Activated CD8-positive, alpha-beta T cell treated with anti-CD3 and anti-CD28 coated beads for 36 hours (primary cell): ENCODE measurements around the gene RASL11A. TPM values are rescaled to one million over a fixed set of nuclear protein-coding genes. Genes with fewer than 3 reads are reported as not detected.

Source experiments
- ATAC-seq: fragments of 200-7000 bp; cut with Tn5 transposase; one replicate; pipeline ENCODE4 v1.10.0; 2021; ENCODE audit warnings: mild to moderate bottlenecking, moderate library complexity
- CTCF ChIA-PET: fragments of 350-600 bp; sonication (Branson Sonifier 250); formaldehyde crosslinking; loops from one replicate; lab custom pipeline; 2021; ENCODE audit warnings: antibody characterized with exemption; lab: Charles Lee
- POLR2A ChIA-PET: fragments of 350-600 bp; sonication (Branson Sonifier 250); formaldehyde crosslinking; loops from one replicate; lab custom pipeline; 2021; ENCODE audit warnings: antibody characterized with exemption; lab: Charles Lee
- DNase-seq: peaks from one replicate; pipeline ENCODE4 v3.0.0-alpha.2; 2020
- H3K27ac Mint-ChIP-seq: one replicate; pipeline ENCODE4 v1.8.0; 2021; ENCODE audit warnings: mild to moderate bottlenecking, mixed read lengths
- H3K27me3 Mint-ChIP-seq: one replicate; pipeline ENCODE4 v1.8.0; 2021; ENCODE audit warnings: mixed read lengths
- H3K36me3 Mint-ChIP-seq: one replicate; pipeline ENCODE4 v1.8.0; 2021; ENCODE audit warnings: low read depth, mixed read lengths
- H3K4me1 Mint-ChIP-seq: one replicate; pipeline ENCODE4 v1.8.0; 2021; ENCODE audit warnings: low read depth, mixed read lengths
- H3K4me3 Mint-ChIP-seq: one replicate; pipeline ENCODE4 v1.8.0; 2021; ENCODE audit warnings: mild to moderate bottlenecking, moderate library complexity, mixed read lengths
- H3K9me3 Mint-ChIP-seq: one replicate; pipeline ENCODE4 v1.8.0; 2021; ENCODE audit warnings: mixed read lengths
- intact Hi-C: fragments of 100-400 bp; cut with micrococcal nuclease; formaldehyde crosslinking; loops from one replicate; pipeline ENCODE4 v1.10.0; 2022
- total RNA-seq, 2 experiments: library from RNA; stranded (reverse); gene quantifications; one replicate each; pipeline ENCODE4 v1.2.3, GENCODE V29; 2021
- TF ChIP-seq, protein P1 (sequence below): fragments of 200-600 bp; IDR thresholded peaks from one replicate; pipeline ENCODE4 v1.8.0; 2022; ENCODE audit warnings: antibody characterized with exemption, mild to moderate bottlenecking

RASL11A gene
- total RNA-seq, 2 experiments from 2014 or later: 2.7 to 3.1 TPM

DNA sequence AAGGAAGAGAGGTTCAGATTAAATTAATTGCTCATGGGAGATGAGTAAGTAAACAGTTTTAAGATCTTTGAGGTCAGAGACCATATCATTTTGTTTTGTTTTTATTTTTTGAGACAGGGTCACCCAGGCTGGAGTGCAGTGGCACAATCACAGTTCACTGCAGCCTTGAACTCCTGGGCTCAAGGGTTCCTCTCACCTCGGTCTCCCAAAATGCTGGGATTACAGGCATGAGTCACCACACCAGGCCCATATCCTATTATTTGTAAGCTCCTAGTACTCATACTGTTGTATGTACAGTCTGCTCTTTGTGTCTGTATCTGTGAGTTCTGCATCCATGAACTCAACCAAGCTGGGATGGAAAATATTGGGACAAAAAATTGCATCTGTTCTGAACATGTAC lies 6.0 kb upstream of the RASL11A start:
- Mint-ChIP-seq H3K4me3 (no peak overlapping the region), H3K9me3 (no peaks in the 10 kb centered on the region), H3K27ac (peak overlapping the region; percentile 11), H3K4me1 (peaks cover 40% of the 10 kb centered on the region), H3K27me3 (no peaks in the 10 kb centered on the region), H3K36me3 (peaks cover 22% of the 10 kb centered on the region)
- DNase-seq (no peak), ATAC-seq (no peak)
- TF ChIP-seq, protein P1, sequence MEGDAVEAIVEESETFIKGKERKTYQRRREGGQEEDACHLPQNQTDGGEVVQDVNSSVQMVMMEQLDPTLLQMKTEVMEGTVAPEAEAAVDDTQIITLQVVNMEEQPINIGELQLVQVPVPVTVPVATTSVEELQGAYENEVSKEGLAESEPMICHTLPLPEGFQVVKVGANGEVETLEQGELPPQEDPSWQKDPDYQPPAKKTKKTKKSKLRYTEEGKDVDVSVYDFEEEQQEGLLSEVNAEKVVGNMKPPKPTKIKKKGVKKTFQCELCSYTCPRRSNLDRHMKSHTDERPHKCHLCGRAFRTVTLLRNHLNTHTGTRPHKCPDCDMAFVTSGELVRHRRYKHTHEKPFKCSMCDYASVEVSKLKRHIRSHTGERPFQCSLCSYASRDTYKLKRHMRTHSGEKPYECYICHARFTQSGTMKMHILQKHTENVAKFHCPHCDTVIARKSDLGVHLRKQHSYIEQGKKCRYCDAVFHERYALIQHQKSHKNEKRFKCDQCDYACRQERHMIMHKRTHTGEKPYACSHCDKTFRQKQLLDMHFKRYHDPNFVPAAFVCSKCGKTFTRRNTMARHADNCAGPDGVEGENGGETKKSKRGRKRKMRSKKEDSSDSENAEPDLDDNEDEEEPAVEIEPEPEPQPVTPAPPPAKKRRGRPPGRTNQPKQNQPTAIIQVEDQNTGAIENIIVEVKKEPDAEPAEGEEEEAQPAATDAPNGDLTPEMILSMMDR: no peak
- ChIA-PET POLR2A (interaction anchor here (1.6 to 8.9 kb wide), 2 partner anchors 8 to 12 kb away, joined by 3 to 93 read pairs; no protein-coding TSS in a partner anchor), CTCF (interaction anchor here (0.9 to 1.0 kb wide), 2 partner anchors 34 to 279 kb away, joined by 3 read pairs; no protein-coding TSS in a partner anchor)
- intact Hi-C loops: loop anchor here (5.0 kb wide), 1 partner anchor 83 kb away; no protein-coding TSS in a partner anchor

DNA sequence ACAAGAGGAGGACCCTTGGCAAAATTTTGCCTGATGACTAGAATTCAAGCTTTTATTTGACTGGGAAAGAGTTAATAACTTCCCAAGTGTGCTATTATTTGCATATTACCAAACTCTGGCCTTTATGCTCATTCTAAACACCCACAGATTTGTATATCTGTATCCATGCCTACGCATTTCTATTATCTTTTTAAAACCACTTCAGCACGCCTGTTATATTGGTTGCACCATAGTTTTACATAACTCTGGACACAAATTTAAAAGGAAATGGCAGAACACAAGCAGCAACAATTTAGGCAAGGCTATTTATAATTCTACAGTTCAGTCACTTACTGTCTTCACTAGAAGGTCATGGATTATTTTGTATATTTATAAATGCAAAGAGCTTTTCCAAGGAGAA lies 3.7 kb upstream of the RASL11A start:
- Mint-ChIP-seq H3K27me3 (no peaks in the 10 kb centered on the region), H3K9me3 (no peaks in the 10 kb centered on the region), H3K4me1 (peaks cover 24% of the 10 kb centered on the region), H3K27ac (no peak overlapping the region), H3K36me3 (peaks cover 7% of the 10 kb centered on the region), H3K4me3 (no peak overlapping the region)
- ATAC-seq (no peak), DNase-seq (no peak)
- CTCF ChIA-PET: interaction anchor here (1.0 to 2.5 kb wide), 4 partner anchors 10 to 95 kb away, joined by 3 to 7 read pairs (median 3); no protein-coding TSS in a partner anchor
- TF ChIP-seq, protein P1: no peak
- POLR2A ChIA-PET: interaction anchor here (1.2 to 8.9 kb wide), 2 partner anchors 10 to 67 kb away, joined by 3 to 93 read pairs; no protein-coding TSS in a partner anchor
- intact Hi-C loops: loop anchor here (5.0 kb wide), 1 partner anchor 80 kb away; no protein-coding TSS in a partner anchor

DNA sequence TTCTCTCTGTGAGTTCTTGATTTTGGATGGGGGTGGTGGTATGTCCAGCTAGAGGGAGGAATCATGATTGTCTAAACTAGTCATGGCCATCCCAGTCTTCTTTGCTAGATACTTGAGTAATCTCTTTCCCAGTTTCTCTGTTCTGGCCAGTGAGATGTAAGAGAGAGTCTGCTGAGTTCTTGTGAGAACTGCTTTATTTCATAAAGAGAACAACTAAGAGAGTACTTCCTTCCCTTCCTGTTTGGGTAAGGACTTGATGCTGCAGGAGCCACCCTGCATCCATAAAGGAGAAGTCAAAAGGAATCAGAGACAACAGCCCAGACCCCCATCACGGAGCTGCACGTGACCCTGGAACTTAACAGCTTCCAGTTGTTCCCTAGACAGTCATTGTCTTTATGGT lies 3.0 kb upstream of the RASL11A start:
- ChIA-PET POLR2A (interaction anchor here (1.2 to 8.9 kb wide), 2 partner anchors 11 to 68 kb away, joined by 3 to 93 read pairs; no protein-coding TSS in a partner anchor), CTCF (interaction anchor here (0.8 to 2.5 kb wide), 5 partner anchors 10 to 95 kb away, joined by 3 to 7 read pairs (median 3); no protein-coding TSS in a partner anchor)
- ATAC-seq: no peak
- Mint-ChIP-seq H3K4me3 (no peak overlapping the region), H3K4me1 (peaks cover 20% of the 10 kb centered on the region), H3K36me3 (peaks cover 5% of the 10 kb centered on the region), H3K27me3 (no peaks in the 10 kb centered on the region), H3K27ac (no peak overlapping the region), H3K9me3 (no peaks in the 10 kb centered on the region)
- intact Hi-C loops: loop anchor here (5.0 kb wide), 1 partner anchor 80 kb away; no protein-coding TSS in a partner anchor
- no peak for DNase-seq
- TF ChIP-seq, protein P1: no peak

DNA sequence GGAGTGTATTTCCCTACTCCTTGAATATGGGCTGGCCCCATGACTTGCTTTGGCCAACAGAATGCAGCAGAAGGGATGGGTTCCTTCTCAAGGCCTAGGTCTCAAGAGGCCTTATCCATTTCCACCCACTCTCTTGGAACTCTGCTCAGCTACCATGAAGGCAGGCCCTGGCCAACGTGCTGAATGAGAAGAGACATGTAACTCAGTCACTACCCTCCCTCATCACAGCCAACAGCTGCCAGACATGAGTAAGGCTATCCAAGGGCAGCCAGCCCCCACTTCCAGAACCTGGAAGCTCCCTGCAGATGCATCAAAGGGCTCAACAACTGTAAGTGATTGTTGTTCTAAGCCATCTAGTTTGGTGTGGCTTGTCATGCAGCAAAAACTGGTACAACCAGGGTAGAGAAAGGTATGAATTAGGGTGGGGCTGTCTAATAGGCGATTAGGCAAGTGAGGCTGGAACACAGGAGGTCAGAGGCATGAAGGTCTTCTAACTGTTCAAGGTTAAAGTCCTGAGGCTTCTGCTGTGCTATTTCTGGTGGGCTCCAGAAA lies 1.4 kb upstream of the RASL11A start:
- H3K4me1 Mint-ChIP-seq: peaks cover 9% of the 10 kb centered on the region
- peaks cover 2% of the 10 kb centered on the region for H3K36me3 Mint-ChIP-seq
- H3K4me3 Mint-ChIP-seq: no peak overlapping the region
- no peak overlapping the region for H3K27ac Mint-ChIP-seq
- TF ChIP-seq, protein P1: no peak
- H3K27me3 Mint-ChIP-seq: no peaks in the 10 kb centered on the region
- ChIA-PET CTCF (interaction anchor here (1.1 to 4.2 kb wide), 5 partner anchors 12 to 284 kb away, joined by 3 to 32 read pairs (median 7); no protein-coding TSS in a partner anchor), POLR2A (interaction anchor here (8.9 kb wide), 1 partner anchor 13 kb away, joined by 93 read pairs; no protein-coding TSS in a partner anchor)
- H3K9me3 Mint-ChIP-seq: no peaks in the 10 kb centered on the region
- DNase-seq (no peak), ATAC-seq (no peak)
- intact Hi-C loops: loop anchor here (5.0 kb wide), 1 partner anchor 78 kb away; no protein-coding TSS in a partner anchor
